Liver (tissue), 9 donors: ENCODE data around the gene ECEL1. TPM values are rescaled to one million over a fixed set of nuclear protein-coding genes. Genes with fewer than 3 reads are reported as not detected.
"Not testable (repeated sequence)": the region's sequence is repeated elsewhere in the genome, so short reads cannot be mapped to it uniquely, and the experiment has no call there.

Source experiments
- DNase-seq: peaks from one replicate; pipeline ENCODE4 v3.0.0-alpha.2; 2017; ENCODE audit warnings: low spot score
- H3K27ac ChIP-seq, 2 donors: one replicate each; pipeline ENCODE4 v1.7.0; 2013; ENCODE audit warnings: inconsistent platforms in 2 of 2, low read length in 2 of 2, control low read depth in 1 of 2, low read depth in 1 of 2, mild to moderate bottlenecking in 1 of 2
- H3K27me3 ChIP-seq, 4 donors: one replicate each; pipeline versions ENCODE4 v1.6.1 to v1.7.0; 2013; ENCODE audit warnings: low read length in 3 of 4, inconsistent platforms in 1 of 4, mild to moderate bottlenecking in 1 of 4, moderate library complexity in 1 of 4; ENCODE audit not compliant: control insufficient read depth in 4 of 4, insufficient read depth in 4 of 4
- H3K36me3 ChIP-seq, 4 donors: one replicate each; pipeline versions ENCODE4 v1.6.1 to v1.7.0; 2013; ENCODE audit warnings: low read length in 3 of 4, mild to moderate bottlenecking in 3 of 4, low read depth in 1 of 4, moderate library complexity in 1 of 4; ENCODE audit not compliant: control insufficient read depth in 4 of 4, insufficient read depth in 3 of 4
- H3K4me1 ChIP-seq, 4 donors: one replicate each; pipeline versions ENCODE4 v1.6.1 to v1.7.0; 2013; ENCODE audit warnings: low read length in 3 of 4, mild to moderate bottlenecking in 3 of 4, moderate library complexity in 1 of 4; ENCODE audit not compliant: control insufficient read depth in 4 of 4, insufficient read depth in 4 of 4
- H3K4me3 ChIP-seq, 3 donors: one replicate each; pipeline versions ENCODE4 v1.6.1 to v1.7.0; 2013; ENCODE audit warnings: low read length in 3 of 3, control low read depth in 1 of 3, low read depth in 1 of 3, mild to moderate bottlenecking in 1 of 3
- H3K9ac ChIP-seq, 2 donors: one replicate each; pipeline ENCODE4 v1.7.0; 2013; ENCODE audit warnings: low read length in 2 of 2, mild to moderate bottlenecking in 2 of 2, moderate library complexity in 2 of 2, control low read depth in 1 of 2, low read depth in 1 of 2
- H3K9me3 ChIP-seq, 4 donors: one replicate each; pipeline versions ENCODE4 v1.6.1 to v1.7.0; 2013; ENCODE audit warnings: low read length in 3 of 4; ENCODE audit not compliant: control insufficient read depth in 4 of 4
- EGR1 ChIP-seq, 2 donors: IDR thresholded peaks; 2 replicates each; pipeline ENCODE4 v1.6.1; 2016 to 2018; ENCODE audit warnings: antibody characterized with exemption in 2 of 2, low read depth in 2 of 2
- FOXA1 ChIP-seq: IDR thresholded peaks from 2 replicates; pipeline ENCODE4 v1.6.1; 2016; ENCODE audit warnings: antibody characterized with exemption
- FOXA2 ChIP-seq: IDR thresholded peaks from 2 replicates; pipeline ENCODE4 v1.6.1; 2016; ENCODE audit warnings: antibody characterized with exemption
- HNF4A ChIP-seq, 2 donors: conservative IDR thresholded peaks; 2 replicates each; pipeline ENCODE4 v1.6.1; 2016; ENCODE audit warnings: antibody characterized with exemption in 2 of 2, mild to moderate bottlenecking in 2 of 2
- JUND ChIP-seq, 2 donors: IDR thresholded peaks; 2 replicates each; pipeline ENCODE4 v1.6.1; 2016; ENCODE audit warnings: antibody characterized with exemption in 2 of 2
- NR2F2 ChIP-seq: IDR thresholded peaks from 2 replicates; pipeline ENCODE4 v1.6.1; 2016; ENCODE audit warnings: antibody characterized with exemption
- RAD21 ChIP-seq, 2 donors: IDR thresholded peaks; 2 replicates each; pipeline ENCODE4 v1.6.1; 2016; ENCODE audit warnings: antibody characterized with exemption in 2 of 2, mild to moderate bottlenecking in 2 of 2
- REST ChIP-seq: IDR thresholded peaks from 2 replicates; pipeline ENCODE4 v1.6.1; 2016; ENCODE audit warnings: antibody characterized with exemption, mild to moderate bottlenecking
- SP1 ChIP-seq: IDR thresholded peaks from 2 replicates; pipeline ENCODE4 v1.6.1; 2018; ENCODE audit warnings: antibody characterized with exemption, mild to moderate bottlenecking
- TAF1 ChIP-seq: conservative IDR thresholded peaks from 2 replicates; pipeline ENCODE4 v1.6.1; 2016; ENCODE audit warnings: antibody characterized with exemption, mild to moderate bottlenecking
- WGBS: extraction: QIAGEN DNeasy Blood & Tissue Kit; methylation state at CpG from one replicate; pipeline ENCODE4 v1.1.7; 2013; 5-methylcytosine and 5-hydroxymethylcytosine counted together
- polyA plus RNA-seq, 2 donors: library from polyadenylated mRNA; stranded (reverse) in 1 of 2; unstranded in 1 of 2; fragments of 200-250 nt in 1 of 2; fragments of >200 nt in 1 of 2; fragmentation: Nextera tagmentation in 1 of 2; extraction: Ambion mirVana in 1 of 2; gene quantifications; one replicate each; pipeline versions ENCODE4 v1.2.1 to v1.2.3, GENCODE V29; 2013 to 2015
- total RNA-seq, 2 donors: library from RNA; depleted of rRNA; stranded (reverse); fragments of >200 nt; gene quantifications; one replicate each; pipeline ENCODE4 v1.2.3, GENCODE V29; 2014
- TF ChIP-seq, protein P1 (sequence below): fragments of 150-350 bp; IDR thresholded peaks from 2 replicates; pipeline ENCODE4 v1.5.1; 2017; ENCODE audit warnings: improper control_type of control experiment, low read depth, low read length; ENCODE audit not compliant: missing input control
- TF ChIP-seq, protein P2 (sequence below): IDR thresholded peaks from 2 replicates; pipeline ENCODE4 v1.6.1; 2016; ENCODE audit warnings: antibody characterized with exemption
- donor health status: healthy.
- donor health status: healthy.
- donor health status: healthy.
- donor health status: healthy.
- donor health status: healthy.

The ECEL1 gene
- total and polyA plus RNA-seq, 4 donors = 0.67 to 1.8 TPM; not detected in 2

DNA sequence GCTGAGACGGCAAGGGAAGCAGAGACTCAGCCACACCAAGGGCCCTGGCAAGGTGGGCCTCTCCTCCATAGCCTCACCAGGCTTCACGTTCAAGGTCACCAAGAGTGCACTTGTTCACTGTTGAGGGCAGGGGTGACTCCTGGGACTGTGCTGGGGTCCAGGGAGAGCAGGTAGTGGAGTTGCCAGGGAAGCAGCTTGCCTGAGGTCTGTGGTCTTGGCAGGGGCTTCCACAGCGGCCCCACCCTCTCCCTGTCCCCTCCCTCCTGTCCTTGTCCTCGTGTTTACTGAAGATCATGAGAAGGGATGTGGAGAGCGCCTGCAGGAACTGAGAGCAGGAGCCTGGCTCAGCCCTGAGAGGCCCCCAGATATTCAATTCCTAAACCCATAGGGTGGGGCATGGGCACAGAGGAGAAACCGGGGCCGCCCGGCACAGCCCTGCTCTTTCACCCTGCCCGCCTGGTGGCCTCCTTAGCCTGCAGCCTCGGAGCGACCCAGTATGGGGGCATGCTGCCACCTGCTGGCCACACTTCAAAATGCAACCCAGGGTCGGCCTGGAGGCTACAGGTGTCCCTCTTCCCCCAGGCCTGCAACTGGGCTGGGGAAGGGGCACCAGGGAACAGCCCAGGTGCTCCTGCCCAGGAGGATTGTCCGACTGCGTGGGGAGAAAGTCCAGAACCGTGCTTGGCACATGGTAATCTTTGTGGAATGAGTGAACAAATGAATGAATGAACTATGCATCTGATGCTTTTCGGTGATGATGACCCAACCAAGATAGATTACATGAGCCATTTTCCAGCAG lies 47.2 kb downstream of the ECEL1 start:
- H3K27me3 ChIP-seq, H3K4me1 ChIP-seq, H3K9me3 ChIP-seq, H3K9ac ChIP-seq, H3K27ac ChIP-seq, H3K4me3 ChIP-seq, H3K36me3 ChIP-seq: not testable (repeated sequence)
- 14% methylated on average over 16 of the region's 16 CpGs for WGBS
- peak; percentile 87 for DNase-seq
- TF ChIP-seq, protein P1, sequence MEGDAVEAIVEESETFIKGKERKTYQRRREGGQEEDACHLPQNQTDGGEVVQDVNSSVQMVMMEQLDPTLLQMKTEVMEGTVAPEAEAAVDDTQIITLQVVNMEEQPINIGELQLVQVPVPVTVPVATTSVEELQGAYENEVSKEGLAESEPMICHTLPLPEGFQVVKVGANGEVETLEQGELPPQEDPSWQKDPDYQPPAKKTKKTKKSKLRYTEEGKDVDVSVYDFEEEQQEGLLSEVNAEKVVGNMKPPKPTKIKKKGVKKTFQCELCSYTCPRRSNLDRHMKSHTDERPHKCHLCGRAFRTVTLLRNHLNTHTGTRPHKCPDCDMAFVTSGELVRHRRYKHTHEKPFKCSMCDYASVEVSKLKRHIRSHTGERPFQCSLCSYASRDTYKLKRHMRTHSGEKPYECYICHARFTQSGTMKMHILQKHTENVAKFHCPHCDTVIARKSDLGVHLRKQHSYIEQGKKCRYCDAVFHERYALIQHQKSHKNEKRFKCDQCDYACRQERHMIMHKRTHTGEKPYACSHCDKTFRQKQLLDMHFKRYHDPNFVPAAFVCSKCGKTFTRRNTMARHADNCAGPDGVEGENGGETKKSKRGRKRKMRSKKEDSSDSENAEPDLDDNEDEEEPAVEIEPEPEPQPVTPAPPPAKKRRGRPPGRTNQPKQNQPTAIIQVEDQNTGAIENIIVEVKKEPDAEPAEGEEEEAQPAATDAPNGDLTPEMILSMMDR = peak; percentile 87
- peak; percentile 84 to 89 for TF ChIP-seq RAD21 (IDR thresholded peaks at IDR 0.05)

GRCh38 chr2:232439758-232440135 lies 47.9 kb downstream of the ECEL1 start:
- 25% methylated on average over 3 of the region's 5 CpGs for WGBS
- H3K27me3 ChIP-seq = no peaks in the 10 kb centered on the region
- H3K36me3 ChIP-seq = no peaks in the 10 kb centered on the region
- no peaks in the 10 kb centered on the region for H3K9me3 ChIP-seq
- H3K4me1 ChIP-seq = peaks cover 2 to 10% (median 5%) of the 10 kb centered on the region in 4 donors
- TF ChIP-seq FOXA2 = no peak
- no peak for TF ChIP-seq SP1
- DNase-seq = no peak
- no peak overlapping the region for H3K27ac ChIP-seq
- no peak overlapping the region for H3K9ac ChIP-seq
- no peak overlapping the region for H3K4me3 ChIP-seq

- TF ChIP-seq SP1 (no peak), EGR1 (IDR thresholded peaks at IDR 0.05; ENCODE audit: low read depth in 2 of 2) (no peak), FOXA1 (no peak), JUND (IDR thresholded peaks at IDR 0.05) (no peak), RAD21 (IDR thresholded peaks at IDR 0.05) (peak in 1 of 2 donors; percentile 60), TAF1 (no peak), REST (no peak), NR2F2 (no peak), HNF4A (conservative IDR thresholded peaks at IDR 0.05) (no peak)
- TF ChIP-seq, protein P1 = peak; percentile 17
- TF ChIP-seq, protein P2, sequence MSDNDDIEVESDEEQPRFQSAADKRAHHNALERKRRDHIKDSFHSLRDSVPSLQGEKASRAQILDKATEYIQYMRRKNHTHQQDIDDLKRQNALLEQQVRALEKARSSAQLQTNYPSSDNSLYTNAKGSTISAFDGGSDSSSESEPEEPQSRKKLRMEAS = no peak
- H3K4me3 ChIP-seq = no peak overlapping the region
- no peaks in the 10 kb centered on the region for H3K36me3 ChIP-seq
- peaks cover 0 to 5% (median 2%) of the 10 kb centered on the region in 4 donors for H3K4me1 ChIP-seq
- no peaks in the 10 kb centered on the region for H3K27me3 ChIP-seq
- WGBS = 68% methylated on average over 22 of the region's 22 CpGs
- DNase-seq = no peak
- H3K27ac ChIP-seq = no peak overlapping the region
- H3K9ac ChIP-seq = no peak overlapping the region
- H3K9me3 ChIP-seq = no peaks in the 10 kb centered on the region
Measured at GRCh38 chr2:232438951-232439757, 48.5 kb downstream of the ECEL1 start.
